SU-DHL-6 (cell line): ENCODE measurements around the gene PALM.

Source experiments
- EZH2phosphoT487 ChIP-seq: fragments of 200-600 bp; sonication (generic), shearing (Covaris generic); conservative IDR thresholded peaks from 2 replicates; pipeline ENCODE4 v1.6.1; 2018; ENCODE audit warnings: mild to moderate bottlenecking, antibody characterized with exemption, low read length, moderate library complexity, mixed read lengths
- TF ChIP-seq, protein P1 (sequence below): fragments of 200-600 bp; sonication (generic); IDR thresholded peaks from one replicate; pipeline ENCODE4 v1.5.1; 2017; ENCODE audit warnings: antibody characterized with exemption, mild to moderate bottlenecking, low read length, moderate library complexity; ENCODE audit not compliant: insufficient read depth, poor library complexity, severe bottlenecking

GRCh38 chr19:755063-755462 is 46.3 kb downstream of the PALM start:
- TF ChIP-seq, protein P1, sequence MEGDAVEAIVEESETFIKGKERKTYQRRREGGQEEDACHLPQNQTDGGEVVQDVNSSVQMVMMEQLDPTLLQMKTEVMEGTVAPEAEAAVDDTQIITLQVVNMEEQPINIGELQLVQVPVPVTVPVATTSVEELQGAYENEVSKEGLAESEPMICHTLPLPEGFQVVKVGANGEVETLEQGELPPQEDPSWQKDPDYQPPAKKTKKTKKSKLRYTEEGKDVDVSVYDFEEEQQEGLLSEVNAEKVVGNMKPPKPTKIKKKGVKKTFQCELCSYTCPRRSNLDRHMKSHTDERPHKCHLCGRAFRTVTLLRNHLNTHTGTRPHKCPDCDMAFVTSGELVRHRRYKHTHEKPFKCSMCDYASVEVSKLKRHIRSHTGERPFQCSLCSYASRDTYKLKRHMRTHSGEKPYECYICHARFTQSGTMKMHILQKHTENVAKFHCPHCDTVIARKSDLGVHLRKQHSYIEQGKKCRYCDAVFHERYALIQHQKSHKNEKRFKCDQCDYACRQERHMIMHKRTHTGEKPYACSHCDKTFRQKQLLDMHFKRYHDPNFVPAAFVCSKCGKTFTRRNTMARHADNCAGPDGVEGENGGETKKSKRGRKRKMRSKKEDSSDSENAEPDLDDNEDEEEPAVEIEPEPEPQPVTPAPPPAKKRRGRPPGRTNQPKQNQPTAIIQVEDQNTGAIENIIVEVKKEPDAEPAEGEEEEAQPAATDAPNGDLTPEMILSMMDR, result no peak
- TF ChIP-seq EZH2phosphoT487, result no peak
